Left ventricle myocardium superior (tissue), 1 donor: Measurements from ENCODE around the gene MICA. TPM values are rescaled to one million over a fixed set of nuclear protein-coding genes. Genes with fewer than 3 reads are reported as not detected.
"Not testable (repeated sequence)": the region's sequence is repeated elsewhere in the genome, so short reads cannot be mapped to it uniquely, and the experiment has no call there.

Experiments used
- ATAC-seq: fragments of 200-7000 bp; cut with Tn5 transposase; one replicate; pipeline ENCODE4 v1.9.1; 2020; ENCODE audit warnings: mild to moderate bottlenecking, moderate library complexity
- DNase-seq: peaks from one replicate; pipeline ENCODE4 v3.0.0-alpha.2; 2020
- intact Hi-C: fragments of 100-400 bp; cut with micrococcal nuclease; formaldehyde crosslinking; loops from one replicate; pipeline ENCODE4 v1.11.0; 2022
- total RNA-seq: library from RNA; stranded (reverse); fragmentation: NEBNext Ultra II Directional; extraction: Animal tissue kit (Norgen Biotek cat#: 25700); gene quantifications from one replicate; pipeline ENCODE4 v1.2.1, GENCODE V29; 2021
- donor health status: DM: no; HTN: yes; CAD: no; lungs with severe emphysema.

The MICA gene
- total RNA-seq, 1 donor from 2014 or later = 10.3 TPM

GRCh38 chr6:31378062-31378720 lies 25.2 kb upstream of the MICA start:
- ATAC-seq = no peak
- DNase-seq = no peak
- intact Hi-C loops = no loop called here

- intact Hi-C loops = no loop called here
- ATAC-seq (no peak), DNase-seq (no peak)
Observed at GRCh38 chr6:31378721-31379103, 24.7 kb upstream of the MICA start.

GRCh38 chr6:31379850-31380249 lies 23.5 kb upstream of the MICA start:
- intact Hi-C loops = no loop called here

GRCh38 chr6:31381666-31382065 lies 21.7 kb upstream of the MICA start:
- ATAC-seq (no peak), DNase-seq (no peak)
- intact Hi-C loops = no loop called here

More at GRCh38 chr6:31379850-31380249, 23.5 kb upstream of the MICA start:
- DNase-seq (no peak), ATAC-seq (no peak)

- intact Hi-C loops = no loop called here
- no peak for ATAC-seq
- no peak for DNase-seq
Observed at GRCh38 chr6:31383149-31383548, 20.2 kb upstream of the MICA start.

- intact Hi-C loops = no loop called here
- DNase-seq (no peak), ATAC-seq (no peak)
Observed at GRCh38 chr6:31385041-31385440, 18.4 kb upstream of the MICA start.

GRCh38 chr6:31386099-31386498 lies 17.3 kb upstream of the MICA start:
- intact Hi-C loops = no loop called here
- ATAC-seq (no peak), DNase-seq (no peak)

GRCh38 chr6:31386977-31387376 lies 16.4 kb upstream of the MICA start:
- DNase-seq (no peak), ATAC-seq (no peak)
- intact Hi-C loops = no loop called here

GRCh38 chr6:31388916-31389801 lies 14.2 kb upstream of the MICA start:
- DNase-seq, intact Hi-C loops: not testable (repeated sequence)
- ATAC-seq = peak; percentile 31

GRCh38 chr6:31389802-31390132 lies 13.6 kb upstream of the MICA start:
- ATAC-seq, intact Hi-C loops, DNase-seq: not testable (repeated sequence)

GRCh38 chr6:31393932-31394331 lies 9.5 kb upstream of the MICA start:
- DNase-seq (no peak), ATAC-seq (no peak)
- intact Hi-C loops = no loop called here

- intact Hi-C loops = no loop called here
- no peak for DNase-seq
- no peak for ATAC-seq
Observed at GRCh38 chr6:31394381-31394780, 9.0 kb upstream of the MICA start.

- ATAC-seq (no peak), DNase-seq (no peak)
- intact Hi-C loops = loop anchor here (5.0 kb wide), 1 partner anchor 46 kb away; no protein-coding TSS in a partner anchor
Observed at GRCh38 chr6:31395832-31396231, 7.6 kb upstream of the MICA start.

GRCh38 chr6:31396422-31397152 lies 6.8 kb upstream of the MICA start:
- DNase-seq (peak; percentile 84), ATAC-seq (peak; percentile 30)
- intact Hi-C loops = loop anchor here (5.0 kb wide), 1 partner anchor 46 kb away; no protein-coding TSS in a partner anchor

GRCh38 chr6:31397153-31397499 lies 6.3 kb upstream of the MICA start:
- intact Hi-C loops = loop anchor here (5.0 kb wide), 1 partner anchor 45 kb away; no protein-coding TSS in a partner anchor
- not testable (repeated sequence) for ATAC-seq, DNase-seq

GRCh38 chr6:31397901-31398525 lies 5.4 kb upstream of the MICA start:
- no peak for ATAC-seq
- intact Hi-C loops = loop anchor here (5.0 kb wide), 1 partner anchor 44 kb away; no protein-coding TSS in a partner anchor
- DNase-seq = no peak

- DNase-seq (peak; percentile 95), ATAC-seq (peak; percentile 85)
- intact Hi-C loops = loop anchor here (5.0 kb wide), 1 partner anchor 42 kb away; no protein-coding TSS in a partner anchor
Observed at GRCh38 chr6:31399589-31400466, 3.6 kb upstream of the MICA start.
